Measurements from ENCODE around the gene CAVIN4.

The CAVIN4 gene

DNA sequence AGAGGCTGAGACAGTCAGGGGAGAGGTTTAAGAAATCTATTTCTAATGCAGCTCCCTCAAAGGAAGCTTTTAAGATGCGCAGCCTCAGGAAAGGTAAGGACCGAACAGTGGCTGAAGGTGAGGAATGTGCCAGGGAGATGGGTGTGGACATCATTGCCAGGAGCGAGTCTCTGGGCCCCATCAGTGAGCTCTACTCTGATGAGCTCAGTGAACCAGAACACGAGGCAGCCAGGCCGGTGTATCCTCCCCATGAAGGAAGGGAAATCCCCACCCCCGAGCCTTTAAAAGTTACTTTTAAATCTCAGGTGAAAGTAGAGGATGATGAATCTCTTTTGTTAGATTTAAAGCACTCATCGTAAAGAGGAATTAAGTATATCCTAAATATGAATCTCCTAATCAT lies 8.2 kb downstream of the CAVIN4 start:
- Histone ChIP-seq H2AFZ (peak overlapping the region; percentile 42), H3K4me3 (ENCODE audit: low read depth, low read length) (no peak overlapping the region), H3K27me3 (ENCODE audit: control insufficient read depth, insufficient read depth, low read length) (no peaks in the 10 kb centered on the region), H3K36me3 (ENCODE audit: control insufficient read depth, insufficient read depth, low read length) (no peaks in the 10 kb centered on the region), H3K4me1 (peaks cover 5% of the 10 kb centered on the region), H3K79me2 (no peaks in the 10 kb centered on the region), H3K27ac (no peak overlapping the region), H3K4me2 (ENCODE audit: low read length) (no peak overlapping the region), H3K9me3 (ENCODE audit: control insufficient read depth, low read length) (no peaks in the 10 kb centered on the region), H3K9ac (no peak overlapping the region)
- TF ChIP-seq, protein P1, sequence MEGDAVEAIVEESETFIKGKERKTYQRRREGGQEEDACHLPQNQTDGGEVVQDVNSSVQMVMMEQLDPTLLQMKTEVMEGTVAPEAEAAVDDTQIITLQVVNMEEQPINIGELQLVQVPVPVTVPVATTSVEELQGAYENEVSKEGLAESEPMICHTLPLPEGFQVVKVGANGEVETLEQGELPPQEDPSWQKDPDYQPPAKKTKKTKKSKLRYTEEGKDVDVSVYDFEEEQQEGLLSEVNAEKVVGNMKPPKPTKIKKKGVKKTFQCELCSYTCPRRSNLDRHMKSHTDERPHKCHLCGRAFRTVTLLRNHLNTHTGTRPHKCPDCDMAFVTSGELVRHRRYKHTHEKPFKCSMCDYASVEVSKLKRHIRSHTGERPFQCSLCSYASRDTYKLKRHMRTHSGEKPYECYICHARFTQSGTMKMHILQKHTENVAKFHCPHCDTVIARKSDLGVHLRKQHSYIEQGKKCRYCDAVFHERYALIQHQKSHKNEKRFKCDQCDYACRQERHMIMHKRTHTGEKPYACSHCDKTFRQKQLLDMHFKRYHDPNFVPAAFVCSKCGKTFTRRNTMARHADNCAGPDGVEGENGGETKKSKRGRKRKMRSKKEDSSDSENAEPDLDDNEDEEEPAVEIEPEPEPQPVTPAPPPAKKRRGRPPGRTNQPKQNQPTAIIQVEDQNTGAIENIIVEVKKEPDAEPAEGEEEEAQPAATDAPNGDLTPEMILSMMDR (IDR thresholded peaks at IDR 0.05), result no peak

DNA sequence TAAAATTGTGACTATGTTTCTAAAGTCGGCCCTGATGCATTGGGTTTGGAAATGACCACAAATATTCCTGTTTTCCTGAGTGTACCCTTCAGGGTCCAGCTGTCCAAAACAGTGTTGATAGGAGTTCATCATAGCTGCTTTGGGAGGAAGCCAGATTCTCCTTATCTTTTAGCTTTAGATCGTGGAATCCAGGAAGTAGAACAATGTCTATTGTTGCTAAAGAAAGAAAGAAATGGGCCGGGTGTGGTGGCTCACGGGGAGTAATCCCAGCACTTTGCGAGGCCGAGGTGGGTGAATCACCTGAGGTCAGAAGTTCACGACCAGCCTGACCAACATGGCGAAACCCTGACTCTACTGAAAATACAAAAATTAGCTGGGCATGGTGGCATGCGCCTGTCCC lies 9.5 kb downstream of the CAVIN4 start:
- TF ChIP-seq, protein P1 (IDR thresholded peaks at IDR 0.05), result no peak
- Histone ChIP-seq H3K4me1 (peaks cover 5% of the 10 kb centered on the region), H3K9me3 (ENCODE audit: control insufficient read depth, low read length) (no peaks in the 10 kb centered on the region), H3K9ac (no peak overlapping the region), H2AFZ (no peak overlapping the region), H3K36me3 (ENCODE audit: control insufficient read depth, insufficient read depth, low read length) (no peaks in the 10 kb centered on the region), H3K27me3 (ENCODE audit: control insufficient read depth, insufficient read depth, low read length) (no peaks in the 10 kb centered on the region), H3K27ac (no peak overlapping the region), H3K4me3 (ENCODE audit: low read depth, low read length) (no peak overlapping the region), H3K79me2 (no peaks in the 10 kb centered on the region), H3K4me2 (ENCODE audit: low read length) (no peak overlapping the region)

DNA sequence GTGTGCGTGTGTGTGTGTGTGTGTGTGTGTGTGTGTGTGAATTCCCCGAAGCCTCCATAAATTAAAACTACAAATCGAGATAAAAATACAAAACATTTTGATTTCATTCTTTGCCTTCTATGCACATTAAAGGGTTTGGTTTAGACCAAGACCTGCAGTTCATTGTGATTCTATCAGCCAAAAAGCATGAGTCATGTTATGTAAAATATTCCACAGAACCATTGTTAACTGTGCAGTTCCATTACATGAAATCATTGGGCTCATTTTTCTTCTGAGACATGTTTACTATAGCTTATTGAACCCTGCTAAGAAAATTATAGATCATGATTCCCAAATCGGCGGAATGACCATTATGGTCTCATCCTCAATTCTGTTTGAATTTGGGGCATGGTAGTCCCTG lies 11.7 kb downstream of the CAVIN4 start:
- H3K4me1 ChIP-seq, result peaks cover 5% of the 10 kb centered on the region
- H3K9ac ChIP-seq, result no peak overlapping the region
- H3K9me3 ChIP-seq (ENCODE audit: control insufficient read depth, low read length), result no peaks in the 10 kb centered on the region
- H3K4me2 ChIP-seq (ENCODE audit: low read length), result no peak overlapping the region
- no peaks in the 10 kb centered on the region for H3K27me3 ChIP-seq (ENCODE audit: control insufficient read depth, insufficient read depth, low read length)
- TF ChIP-seq, protein P1 (IDR thresholded peaks at IDR 0.05), result no peak
- H3K79me2 ChIP-seq, result no peaks in the 10 kb centered on the region
- no peak overlapping the region for H2AFZ ChIP-seq
- H3K36me3 ChIP-seq (ENCODE audit: control insufficient read depth, insufficient read depth, low read length), result no peaks in the 10 kb centered on the region
- no peak overlapping the region for H3K4me3 ChIP-seq (ENCODE audit: low read depth, low read length)
- H3K27ac ChIP-seq, result no peak overlapping the region

DNA sequence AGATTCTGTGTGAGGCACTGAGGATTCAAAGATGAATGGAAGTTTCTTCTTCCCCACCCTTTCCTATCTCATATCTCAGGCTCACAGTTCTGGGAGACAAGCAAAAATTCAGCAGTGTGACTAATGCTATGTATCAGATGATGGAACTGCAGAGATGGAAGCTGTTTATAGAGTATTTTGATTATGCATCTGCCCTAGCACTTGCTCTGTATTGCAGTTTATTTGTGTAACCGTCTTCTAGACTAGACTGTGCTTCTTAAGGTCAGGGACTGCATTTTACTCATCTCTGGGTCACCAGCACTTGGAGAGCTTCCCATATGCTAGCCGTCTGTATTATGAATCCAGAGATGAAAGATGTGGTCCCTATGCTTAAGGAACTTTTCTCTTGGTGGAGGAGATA lies 12.6 kb downstream of the CAVIN4 start:
- Histone ChIP-seq H3K79me2 (no peaks in the 10 kb centered on the region), H3K4me2 (ENCODE audit: low read length) (no peak overlapping the region), H2AFZ (no peak overlapping the region), H3K36me3 (ENCODE audit: control insufficient read depth, insufficient read depth, low read length) (no peaks in the 10 kb centered on the region), H3K9ac (no peak overlapping the region), H3K4me3 (ENCODE audit: low read depth, low read length) (no peak overlapping the region), H3K27ac (no peak overlapping the region), H3K4me1 (peaks cover 2% of the 10 kb centered on the region), H3K9me3 (ENCODE audit: control insufficient read depth, low read length) (no peaks in the 10 kb centered on the region), H3K27me3 (ENCODE audit: control insufficient read depth, insufficient read depth, low read length) (no peaks in the 10 kb centered on the region)
- TF ChIP-seq, protein P1 (IDR thresholded peaks at IDR 0.05), result no peak

DNA sequence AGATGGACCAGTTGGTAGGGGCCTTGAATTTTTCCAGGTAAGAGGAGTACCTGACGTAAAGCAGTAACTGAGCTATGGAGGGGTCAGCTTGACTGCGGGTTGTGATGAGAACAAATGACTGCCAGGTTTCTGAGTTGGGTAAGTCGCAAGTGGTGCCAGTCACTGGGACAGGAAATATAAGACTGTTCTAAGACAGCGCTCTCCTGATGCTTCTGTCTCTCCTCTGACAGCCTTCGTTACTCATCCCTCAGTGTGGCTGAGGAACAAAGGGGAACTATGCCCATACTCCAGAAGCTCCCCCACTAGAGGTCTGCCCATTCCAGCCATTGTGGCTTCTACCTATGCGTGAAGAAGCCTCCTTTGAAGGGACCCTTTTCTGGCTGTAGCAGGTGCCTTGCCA lies 13.3 kb downstream of the CAVIN4 start:
- Histone ChIP-seq H3K27ac (no peak overlapping the region), H3K4me3 (ENCODE audit: low read depth, low read length) (no peak overlapping the region), H3K27me3 (ENCODE audit: control insufficient read depth, insufficient read depth, low read length) (no peaks in the 10 kb centered on the region), H3K36me3 (ENCODE audit: control insufficient read depth, insufficient read depth, low read length) (no peaks in the 10 kb centered on the region), H3K9ac (no peak overlapping the region), H3K4me1 (no peaks in the 10 kb centered on the region), H2AFZ (no peak overlapping the region), H3K79me2 (no peaks in the 10 kb centered on the region), H3K4me2 (ENCODE audit: low read length) (no peak overlapping the region), H3K9me3 (ENCODE audit: control insufficient read depth, low read length) (no peaks in the 10 kb centered on the region)
- TF ChIP-seq, protein P1 (IDR thresholded peaks at IDR 0.05), result no peak
